ENCODE results near the gene RNF169. TPM values are rescaled to one million over a fixed set of nuclear protein-coding genes. Genes with fewer than 3 reads are reported as not detected.

RNF169 gene
- total and polyA plus RNA-seq, 2 experiments from 2014 or later: 0.78 to 16.5 TPM

GRCh38 chr11:74777877-74778276 lies 29.2 kb downstream of the RNF169 start:
- Mint-ChIP-seq H3K4me1 (no peaks in the 10 kb centered on the region), H3K36me3 (ENCODE audit: low read depth) (no peaks in the 10 kb centered on the region), H3K27me3 (ENCODE audit: insufficient read depth, low read depth, poor library complexity) (no peaks in the 10 kb centered on the region), H3K9me3 (no peaks in the 10 kb centered on the region), H3K27ac (no peak overlapping the region), H3K4me3 (no peak overlapping the region)
- Histone ChIP-seq H3K27me3 (ENCODE audit: insufficient read depth) (no peaks in the 10 kb centered on the region), H3K79me2 (replicated peaks; ENCODE audit: insufficient read depth) (peaks cover 63% of the 10 kb centered on the region), H3K4me2 (no peak overlapping the region), H3K4me1 (ENCODE audit: insufficient read depth) (no peaks in the 10 kb centered on the region), H3K4me3 (no peak overlapping the region), H4K20me1 (replicated peaks; ENCODE audit: insufficient read depth) (peaks cover 17% of the 10 kb centered on the region; the same call in 1 of the 2 replicates), H3K36me3 (ENCODE audit: insufficient read depth) (no peaks in the 10 kb centered on the region), H3K9me2 (ENCODE audit: insufficient read depth) (no peaks in the 10 kb centered on the region), H2AFZ (no peak overlapping the region), H3K27ac (ENCODE audit: low read depth) (no peak overlapping the region), H3F3A (replicated peaks; ENCODE audit: low read depth) (no peaks in the 10 kb centered on the region)
- TF ChIP-seq EZH2phosphoT487 (IDR thresholded peaks at IDR 0.05; ENCODE audit: unreplicated experiment): no peak
- no peak for TF ChIP-seq ZNF462 (CRISPR knock-in tag; IDR thresholded peaks at IDR 0.05)
- TF ChIP-seq NANOG (IDR thresholded peaks at IDR 0.05; ENCODE audit: borderline replicate concordance): no peak
- no peak for ATAC-seq
- no peak for DNase-seq (ENCODE audit: low spot score)

- DNase-seq (ENCODE audit: low spot score): no peak
- Mint-ChIP-seq H3K4me3 (no peak overlapping the region), H3K27me3 (ENCODE audit: insufficient read depth, low read depth, poor library complexity) (no peaks in the 10 kb centered on the region), H3K36me3 (ENCODE audit: low read depth) (no peaks in the 10 kb centered on the region), H3K27ac (no peak overlapping the region), H3K9me3 (no peaks in the 10 kb centered on the region), H3K4me1 (no peaks in the 10 kb centered on the region)
- Histone ChIP-seq H3K4me2 (no peak overlapping the region), H3K4me1 (ENCODE audit: insufficient read depth) (no peaks in the 10 kb centered on the region), H3K36me3 (ENCODE audit: insufficient read depth) (no peaks in the 10 kb centered on the region), H3K79me2 (replicated peaks; ENCODE audit: insufficient read depth) (peaks cover 62% of the 10 kb centered on the region), H3K9me2 (ENCODE audit: insufficient read depth) (no peaks in the 10 kb centered on the region), H3K27me3 (ENCODE audit: insufficient read depth) (no peaks in the 10 kb centered on the region), H3F3A (replicated peaks; ENCODE audit: low read depth) (no peaks in the 10 kb centered on the region), H2AFZ (no peak overlapping the region), H4K20me1 (replicated peaks; ENCODE audit: insufficient read depth) (peaks cover 17% of the 10 kb centered on the region; the same call in 1 of the 2 replicates), H3K4me3 (no peak overlapping the region), H3K27ac (ENCODE audit: low read depth) (no peak overlapping the region)
- no peak for ATAC-seq
- TF ChIP-seq EZH2 (IDR thresholded peaks at IDR 0.05; ENCODE audit: low read depth, unreplicated experiment): no peak
- TF ChIP-seq POLR2AphosphoS5 (IDR thresholded peaks at IDR 0.05; ENCODE audit: low read depth): no peak
- no peak for TF ChIP-seq ZNF462 (CRISPR knock-in tag; IDR thresholded peaks at IDR 0.05)
- no peak for TF ChIP-seq EZH2phosphoT487 (IDR thresholded peaks at IDR 0.05; ENCODE audit: unreplicated experiment)
Measured at GRCh38 chr11:74778581-74778980, 29.9 kb downstream of the RNF169 start.

Measured in GM23338 (cell line).